HFFc6 (cell line): ENCODE results near the gene GCAT. TPM values are rescaled to one million over a fixed set of nuclear protein-coding genes. Genes with fewer than 3 reads are reported as not detected.
A peak's percentile ranks its signal among the peaks of the same experiment; 100 is the strongest.

Source experiments
- DNase-seq: peaks from one replicate; pipeline ENCODE4 v3.0.0-alpha.2; 2018
- H3K27ac Mint-ChIP-seq: 2 replicates; pipeline ENCODE4 v1.8.0; 2020; ENCODE audit warnings: mild to moderate bottlenecking, mixed read lengths
- H3K27me3 Mint-ChIP-seq: 2 replicates; pipeline ENCODE4 v1.8.0; 2021; ENCODE audit warnings: mild to moderate bottlenecking, moderate library complexity, mixed read lengths; ENCODE audit not compliant: insufficient read depth
- H3K36me3 Mint-ChIP-seq: 2 replicates; pipeline ENCODE4 v1.8.0; 2021; ENCODE audit warnings: low read depth, mixed read lengths
- H3K4me1 Mint-ChIP-seq: 2 replicates; pipeline ENCODE4 v1.8.0; 2020; ENCODE audit warnings: low read depth, mixed read lengths
- H3K4me3 Mint-ChIP-seq: 2 replicates; pipeline ENCODE4 v1.8.0; 2020; ENCODE audit warnings: mild to moderate bottlenecking, moderate library complexity, mixed read lengths
- H3K9me3 Mint-ChIP-seq: 2 replicates; pipeline ENCODE4 v1.8.0; 2020; ENCODE audit warnings: mild to moderate bottlenecking, mixed read lengths
- CTCF ChIP-seq: fragments of 200-600 bp; sonication (generic); IDR thresholded peaks from 2 replicates; pipeline ENCODE4 v1.5.0; 2021; ENCODE audit warnings: antibody characterized with exemption, mild to moderate bottlenecking
- total RNA-seq, 6 experiments: library from RNA; stranded (reverse); fragmentation: NEBNext Ultra II Directional; extraction: Animal tissue kit (Norgen Biotek cat#: 25700); gene quantifications; 2 replicates in 1 of 6; 3 replicates in 5 of 6; pipeline ENCODE4 v1.2.3, GENCODE V29; 2021

The GCAT gene
- total RNA-seq, 6 experiments from 2014 or later = 27.6 to 42.3 (median 29.2) TPM

- H3K27ac Mint-ChIP-seq = peak overlapping the region; percentile 92
Observed at GRCh38 chr22:37782340-37783168, 25.2 kb upstream of the GCAT start.

GRCh38 chr22:37784829-37785495, 22.8 kb upstream of the GCAT start:
- Mint-ChIP-seq H3K4me3 (no peak overlapping the region), H3K27me3 (peaks cover 3% of the 10 kb centered on the region; the same call in 1 of the 2 replicates), H3K9me3 (no peaks in the 10 kb centered on the region), H3K4me1 (peaks cover 39% of the 10 kb centered on the region), H3K36me3 (peaks cover 4% of the 10 kb centered on the region; the same call in 1 of the 2 replicates), H3K27ac (no peak overlapping the region)
- no peak for DNase-seq
- TF ChIP-seq CTCF = no peak

More at GRCh38 chr22:37782340-37783168, 25.2 kb upstream of the GCAT start:
- H3K36me3 Mint-ChIP-seq = peaks cover 16% of the 10 kb centered on the region
- peak; percentile 70 for TF ChIP-seq CTCF
- DNase-seq = peak; percentile 85
- H3K4me1 Mint-ChIP-seq = peaks cover 59% of the 10 kb centered on the region
- H3K4me3 Mint-ChIP-seq = peak overlapping the region; percentile 62
- H3K27me3 Mint-ChIP-seq = peaks cover 10% of the 10 kb centered on the region
- H3K9me3 Mint-ChIP-seq = no peaks in the 10 kb centered on the region; the same call in 1 of the 2 replicates

GRCh38 chr22:37790234-37790633, 17.5 kb upstream of the GCAT start:
- H3K36me3 Mint-ChIP-seq = no peaks in the 10 kb centered on the region
- no peak overlapping the region for H3K4me3 Mint-ChIP-seq
- DNase-seq = no peak
- peaks cover 6% of the 10 kb centered on the region for H3K4me1 Mint-ChIP-seq
- H3K27me3 Mint-ChIP-seq = 0 out of 2 replicates have a peak, but pooled peaks cover 2% of the 10 kb centered on the region
- no peak for TF ChIP-seq CTCF
- no peak overlapping the region for H3K27ac Mint-ChIP-seq
- no peaks in the 10 kb centered on the region for H3K9me3 Mint-ChIP-seq

- Mint-ChIP-seq H3K27me3 (no peaks in the 10 kb centered on the region), H3K4me3 (no peak overlapping the region), H3K36me3 (no peaks in the 10 kb centered on the region), H3K27ac (no peak overlapping the region), H3K9me3 (no peaks in the 10 kb centered on the region), H3K4me1 (peaks cover 6% of the 10 kb centered on the region)
- no peak for DNase-seq
- TF ChIP-seq CTCF = no peak
Observed at GRCh38 chr22:37792494-37792893, 15.2 kb upstream of the GCAT start.

GRCh38 chr22:37794376-37794775, 13.4 kb upstream of the GCAT start:
- Mint-ChIP-seq H3K36me3 (no peaks in the 10 kb centered on the region), H3K9me3 (no peaks in the 10 kb centered on the region), H3K27ac (no peak overlapping the region), H3K27me3 (peaks cover 3% of the 10 kb centered on the region), H3K4me3 (no peak overlapping the region), H3K4me1 (peaks cover 6% of the 10 kb centered on the region)
- no peak for DNase-seq
- no peak for TF ChIP-seq CTCF
